Measurements from ENCODE around the gene SS18L1. TPM values are rescaled to one million over a fixed set of nuclear protein-coding genes. Genes with fewer than 3 reads are reported as not detected.

SS18L1 gene
- total and polyA plus RNA-seq, 10 of the 15 experiments (the other 5 are each of a cell fraction or from before 2014, with no cell fraction given): 1.8 to 20.0 (median 6.6) TPM

DNA sequence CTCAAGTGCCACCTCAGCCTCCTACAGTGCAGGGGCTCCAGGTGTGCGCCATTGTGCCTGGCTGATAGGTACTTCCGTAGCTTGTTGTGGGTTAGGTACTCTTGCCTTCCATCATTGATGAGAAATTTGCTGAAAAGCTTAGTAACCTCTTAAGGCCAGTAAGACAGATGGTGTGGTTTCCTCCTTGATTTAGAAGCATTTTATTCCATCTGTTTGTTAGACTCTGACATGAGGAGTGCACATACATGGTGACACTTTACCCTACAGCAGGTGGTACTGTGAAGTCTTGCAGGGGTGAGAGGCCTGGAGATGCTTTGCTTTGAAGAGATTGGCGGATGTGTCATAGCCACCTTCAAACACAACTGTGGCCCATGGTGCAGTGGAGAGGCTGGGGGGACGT lies 24.5 kb downstream of the SS18L1 start:
- Histone ChIP-seq H2AFZ (ENCODE audit: control insufficient read depth, low read depth, low read length) (no peak overlapping the region), H3K27ac (ENCODE audit: control insufficient read depth, insufficient read depth) (no peak overlapping the region), H3K9ac (ENCODE audit: control insufficient read depth, insufficient read depth, low read length) (no peak overlapping the region), H3K79me2 (ENCODE audit: control insufficient read depth, insufficient read depth, low read length) (no peaks in the 10 kb centered on the region), H3K4me1 (ENCODE audit: control insufficient read depth, insufficient read depth, low read length) (no peaks in the 10 kb centered on the region), H3K27me3 (replicated peaks in 1 of 2; ENCODE audit: control insufficient read depth in 2 of 2, insufficient read depth in 2 of 2, low read length in 1 of 2) (no peaks in the 10 kb centered on the region), H3K9me3 (replicated peaks; ENCODE audit: control insufficient read depth, insufficient read depth, low read length) (no peaks in the 10 kb centered on the region), H3K36me3 (ENCODE audit: control insufficient read depth in 2 of 2, insufficient read depth in 2 of 2, low read length in 1 of 2) (peaks cover 4 to 23% of the 10 kb centered on the region in 2 experiments; a peak in 3 of 4 replicates), H4K20me1 (ENCODE audit: control insufficient read depth, insufficient read depth) (no peaks in the 10 kb centered on the region), H3K4me2 (ENCODE audit: control insufficient read depth, insufficient read depth) (no peak overlapping the region), H3K4me3 (no peak overlapping the region)
- no peak for ATAC-seq
- no peak for FAIRE-seq
- in situ Hi-C loops (cut with MboI): no loop called here
- no peak for TF ChIP-seq ZBTB40 (IDR thresholded peaks at IDR 0.05; ENCODE audit: borderline replicate concordance)
- no peak for TF ChIP-seq SREBF2 (IDR thresholded peaks at IDR 0.05; ENCODE audit: low read length)
- TF ChIP-seq ESRRA (IDR thresholded peaks at IDR 0.05; ENCODE audit: low read length): no peak
- TF ChIP-seq HDGF (IDR thresholded peaks at IDR 0.05): no peak
- no peak for TF ChIP-seq NFIC (IDR thresholded peaks at IDR 0.05; ENCODE audit: low read depth, low read length)
- no peak for TF ChIP-seq E2F8 (IDR thresholded peaks at IDR 0.05; ENCODE audit: low read depth, partially characterized antibody)
- TF ChIP-seq BCL3 (IDR thresholded peaks at IDR 0.05; ENCODE audit: borderline replicate concordance, insufficient read depth, low read depth, low read length, poor library complexity, severe bottlenecking): no peak
- no peak for TF ChIP-seq NR2F1 (conservative IDR thresholded peaks at IDR 0.05)
- no peak for TF ChIP-seq CBFB (IDR thresholded peaks at IDR 0.05; ENCODE audit: low read depth)
- no peak for TF ChIP-seq SMAD1 (IDR thresholded peaks at IDR 0.05; ENCODE audit: low read depth, partially characterized antibody)
- TF ChIP-seq ASH2L (IDR thresholded peaks at IDR 0.05; ENCODE audit: borderline replicate concordance, low read depth): no peak
- CTCF ChIA-PET: no interaction called here
- intact Hi-C loops (cut with micrococcal nuclease; ENCODE audit: unreplicated experiment): no loop called here
- RAD21 ChIA-PET (ENCODE audit: unreplicated experiment): no interaction called here
- POLR2A ChIA-PET: no interaction called here
- 85% methylated on average over 4 of the region's 4 CpGs for WGBS (ENCODE audit: insufficient coverage, insufficient replicate concordance, low lambda C conversion rate, missing lambda C conversion rate)
- BruUV-seq (replicated peaks): no TSS peak
- no peak for DNase-seq (ENCODE audit: low read depth, low spot score)
- SMC1A ChIA-PET (ENCODE audit: uncharacterized antibody, unreplicated experiment): no interaction called here
